Embryonic facial prominence (tissue), 1 donor: Measurements from ENCODE around the gene DENR.

Experiments used
- DNase-seq: peaks from one replicate; pipeline ENCODE4 v3.0.0-alpha.2; 2016; ENCODE audit errors: extremely low spot score

DENR gene

DNA sequence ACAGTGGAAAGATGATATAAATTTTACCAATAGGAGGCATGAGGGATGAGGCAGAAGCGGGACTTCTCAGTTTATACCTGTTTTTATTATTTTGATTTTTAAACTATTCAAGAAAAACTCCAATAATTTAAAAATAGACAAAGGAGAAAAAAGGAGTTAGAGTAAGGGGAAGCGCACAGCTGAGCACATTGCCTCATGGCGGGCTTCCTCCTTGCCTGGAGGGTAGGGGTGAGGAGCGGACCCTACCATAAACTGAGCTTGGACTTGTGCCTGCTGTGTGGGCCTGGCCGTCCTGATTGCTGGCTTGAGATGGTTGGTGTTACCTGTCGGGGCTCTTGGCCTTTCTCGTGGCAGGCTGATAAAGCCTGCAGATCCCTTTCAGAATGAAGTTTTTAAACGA, 67.5 kb downstream of the DENR start:
- DNase-seq: no peak
